Thymus (tissue), 11 donors: ENCODE data around the gene JAK1. TPM values are rescaled to one million over a fixed set of nuclear protein-coding genes. Genes with fewer than 3 reads are reported as not detected.

Experiments
- DNase-seq, 9 donors: peaks; one replicate each; pipeline ENCODE4 v3.0.0-alpha.2; 2013; ENCODE audit warnings: low spot score in 9 of 9, low read depth in 6 of 9, missing footprints in 1 of 9
- H3K27ac ChIP-seq, 2 donors: one replicate each; pipeline ENCODE4 v1.5.1; 2013; ENCODE audit warnings: control low read depth in 1 of 2, low read depth in 1 of 2, low read length in 1 of 2, mild to moderate bottlenecking in 1 of 2, moderate library complexity in 1 of 2
- H3K27me3 ChIP-seq, 2 donors: one replicate each; pipeline ENCODE4 v1.5.1; 2013; ENCODE audit warnings: low read length in 1 of 2; ENCODE audit not compliant: control insufficient read depth in 2 of 2, insufficient read depth in 1 of 2
- H3K36me3 ChIP-seq, 2 donors: one replicate each; pipeline ENCODE4 v1.5.1; 2013; ENCODE audit warnings: low read length in 1 of 2, mild to moderate bottlenecking in 1 of 2, moderate library complexity in 1 of 2; ENCODE audit not compliant: control insufficient read depth in 2 of 2, insufficient read depth in 2 of 2
- H3K4me1 ChIP-seq, 2 donors: one replicate each; pipeline ENCODE4 v1.5.1; 2013; ENCODE audit warnings: low read length in 2 of 2; ENCODE audit not compliant: control insufficient read depth in 2 of 2, insufficient read depth in 2 of 2
- H3K4me3 ChIP-seq, 2 donors: one replicate each; pipeline ENCODE4 v1.5.1; 2013; ENCODE audit warnings: low read length in 2 of 2, control low read depth in 1 of 2, mild to moderate bottlenecking in 1 of 2
- H3K9me3 ChIP-seq, 2 donors: one replicate each; pipeline ENCODE4 v1.5.1; 2013; ENCODE audit warnings: low read length in 1 of 2, mild to moderate bottlenecking in 1 of 2; ENCODE audit not compliant: control insufficient read depth in 2 of 2, insufficient read depth in 1 of 2
- WGBS: extraction: QIAGEN DNeasy Blood & Tissue Kit; methylation state at CpG from one replicate; pipeline ENCODE4 v1.1.7; 2013; 5-methylcytosine and 5-hydroxymethylcytosine counted together
- polyA plus RNA-seq: library from polyadenylated mRNA; stranded (reverse); fragments of 200-250 nt; gene quantifications from one replicate; pipeline ENCODE4 v1.2.3, GENCODE V29; 2013
- total RNA-seq: library from RNA; stranded (reverse); fragments of 120-200 nt; gene quantifications from one replicate; pipeline ENCODE4 v1.2.4, GENCODE V29; 2013
- donor health status: healthy.

JAK1 gene
- total and polyA plus RNA-seq, 2 donors: 97.4 to 101 TPM

- Histone ChIP-seq H3K36me3 (no peaks in the 10 kb centered on the region), H3K27me3 (no peaks in the 10 kb centered on the region), H3K9me3 (no peaks in the 10 kb centered on the region), H3K27ac (no peak overlapping the region), H3K4me1 (peaks cover 0 to 2% of the 10 kb centered on the region in 2 donors), H3K4me3 (no peak overlapping the region)
- WGBS: 80% methylated on average over 3 of the region's 3 CpGs
- no peak for DNase-seq
Measured at GRCh38 chr1:64973061-64973647, 6.8 kb upstream of the JAK1 start.

- WGBS: 90% methylated on average over 9 of the region's 9 CpGs
- no peak for DNase-seq
Measured at GRCh38 chr1:64969305-64970046, 3.1 kb upstream of the JAK1 start.

GRCh38 chr1:64967381-64967780, 1.0 kb upstream of the JAK1 start:
- H3K9me3 ChIP-seq: no peaks in the 10 kb centered on the region
- no peak overlapping the region for H3K4me3 ChIP-seq
- 84% methylated on average over 6 of the region's 6 CpGs for WGBS
- H3K27me3 ChIP-seq: no peaks in the 10 kb centered on the region
- H3K27ac ChIP-seq: no peak overlapping the region
- no peaks in the 10 kb centered on the region for H3K36me3 ChIP-seq
- H3K4me1 ChIP-seq: peaks cover 18 to 29% of the 10 kb centered on the region in 2 donors
- no peak for DNase-seq

More at GRCh38 chr1:64969305-64970046, 3.1 kb upstream of the JAK1 start:
- no peaks in the 10 kb centered on the region for H3K9me3 ChIP-seq
- H3K4me3 ChIP-seq: no peak overlapping the region
- H3K4me1 ChIP-seq: peaks cover 6 to 17% of the 10 kb centered on the region in 2 donors
- no peaks in the 10 kb centered on the region for H3K36me3 ChIP-seq
- no peaks in the 10 kb centered on the region for H3K27me3 ChIP-seq
- H3K27ac ChIP-seq: no peak overlapping the region

GRCh38 chr1:64965366-64966157, 787 bp downstream of the JAK1 start:
- H3K9me3 ChIP-seq: no peaks in the 10 kb centered on the region
- H3K4me3 ChIP-seq: peak overlapping the region; percentile 77 to 91
- no peaks in the 10 kb centered on the region for H3K36me3 ChIP-seq
- H3K27me3 ChIP-seq: no peaks in the 10 kb centered on the region
- WGBS: under 1% methylated on average over 52 of the region's 52 CpGs
- H3K4me1 ChIP-seq: peaks cover 23 to 43% of the 10 kb centered on the region in 2 donors
- peak overlapping the region; percentile 67 to 91 for H3K27ac ChIP-seq
- DNase-seq: peak in 7 of 9 donors; percentile 36 to 81 (median 60)

GRCh38 chr1:64963466-64963865, 2.9 kb downstream of the JAK1 start:
- Histone ChIP-seq H3K4me3 (peak overlapping the region in 1 of 2 donors; percentile 7), H3K27me3 (no peaks in the 10 kb centered on the region), H3K9me3 (no peaks in the 10 kb centered on the region), H3K4me1 (peaks cover 28 to 47% of the 10 kb centered on the region in 2 donors), H3K27ac (no peak overlapping the region), H3K36me3 (no peaks in the 10 kb centered on the region)
- DNase-seq: no peak
- WGBS: 84% methylated on average over 5 of the region's 5 CpGs

GRCh38 chr1:64962441-64962840, 3.9 kb downstream of the JAK1 start:
- H3K4me3 ChIP-seq: peak overlapping the region in 1 of 2 donors; percentile 15
- WGBS: 8% methylated on average over 7 of the region's 7 CpGs
- H3K27ac ChIP-seq: peak overlapping the region; percentile 53 to 58
- H3K27me3 ChIP-seq: no peaks in the 10 kb centered on the region
- H3K4me1 ChIP-seq: peaks cover 33 to 45% of the 10 kb centered on the region in 2 donors
- peak in 7 of 9 donors; percentile 32 to 73 (median 50) for DNase-seq
- H3K36me3 ChIP-seq: no peaks in the 10 kb centered on the region
- H3K9me3 ChIP-seq: no peaks in the 10 kb centered on the region

- WGBS: 57% methylated on average over 1 of the region's 1 CpG
- no peaks in the 10 kb centered on the region for H3K36me3 ChIP-seq
- peaks cover 34 to 45% of the 10 kb centered on the region in 2 donors for H3K4me1 ChIP-seq
- peak overlapping the region in 1 of 2 donors; percentile 58 for H3K27ac ChIP-seq
- no peak overlapping the region for H3K4me3 ChIP-seq
- no peaks in the 10 kb centered on the region for H3K9me3 ChIP-seq
- DNase-seq: no peak
- H3K27me3 ChIP-seq: no peaks in the 10 kb centered on the region
Measured at GRCh38 chr1:64961923-64962322, 4.4 kb downstream of the JAK1 start.

GRCh38 chr1:64960731-64961130, 5.6 kb downstream of the JAK1 start:
- Histone ChIP-seq H3K4me1 (peaks cover 41 to 53% of the 10 kb centered on the region in 2 donors), H3K27ac (no peak overlapping the region), H3K9me3 (no peaks in the 10 kb centered on the region), H3K36me3 (no peaks in the 10 kb centered on the region), H3K4me3 (no peak overlapping the region), H3K27me3 (no peaks in the 10 kb centered on the region)
- no peak for DNase-seq

GRCh38 chr1:64959986-64960385, 6.4 kb downstream of the JAK1 start:
- H3K4me1 ChIP-seq: peaks cover 47 to 58% of the 10 kb centered on the region in 2 donors
- H3K9me3 ChIP-seq: no peaks in the 10 kb centered on the region
- H3K27me3 ChIP-seq: no peaks in the 10 kb centered on the region
- no peak for DNase-seq
- H3K27ac ChIP-seq: no peak overlapping the region
- no peak overlapping the region for H3K4me3 ChIP-seq
- WGBS: 86% methylated on average over 6 of the region's 6 CpGs
- no peaks in the 10 kb centered on the region for H3K36me3 ChIP-seq
